ENCODE results near the gene KIRREL2.

Gene KIRREL2

DNA sequence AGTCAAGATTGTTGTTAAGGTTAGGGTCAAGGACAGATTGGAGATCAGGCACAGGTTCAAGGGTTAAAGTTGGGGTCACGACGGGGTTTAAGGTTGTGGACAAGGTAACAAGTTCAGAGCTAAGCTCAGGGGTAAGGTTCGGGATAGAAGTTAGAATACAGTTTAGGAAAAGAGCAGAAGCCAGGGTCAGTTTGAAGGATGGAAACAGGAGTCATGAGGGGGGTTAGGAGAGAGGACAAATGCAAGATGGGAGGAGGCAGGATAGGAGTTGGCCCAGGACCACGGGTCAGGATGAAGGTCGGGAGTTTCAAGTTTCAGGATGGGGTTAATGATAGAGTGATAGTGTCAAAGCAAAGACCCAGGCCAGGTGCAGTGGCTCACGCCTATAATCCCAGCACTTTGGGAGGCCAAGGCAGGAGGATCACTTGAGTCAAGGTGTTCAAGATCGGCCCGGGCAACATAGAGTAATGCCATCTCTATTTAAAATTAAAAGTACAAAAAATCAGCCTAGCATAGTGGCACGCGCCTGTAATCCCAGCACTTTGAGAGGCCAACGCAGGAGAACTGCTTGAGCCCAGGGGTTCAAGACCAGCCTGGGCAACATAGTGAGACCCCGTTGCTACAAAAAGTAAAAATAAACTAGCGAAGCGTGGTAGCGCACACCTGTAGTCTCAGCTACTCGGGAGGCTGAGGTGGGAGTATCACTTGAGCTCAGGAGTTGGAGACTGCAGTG is 12.1 kb upstream of the KIRREL2 start:
- no peak for DNase-seq (ENCODE audit: low read depth)

DNA sequence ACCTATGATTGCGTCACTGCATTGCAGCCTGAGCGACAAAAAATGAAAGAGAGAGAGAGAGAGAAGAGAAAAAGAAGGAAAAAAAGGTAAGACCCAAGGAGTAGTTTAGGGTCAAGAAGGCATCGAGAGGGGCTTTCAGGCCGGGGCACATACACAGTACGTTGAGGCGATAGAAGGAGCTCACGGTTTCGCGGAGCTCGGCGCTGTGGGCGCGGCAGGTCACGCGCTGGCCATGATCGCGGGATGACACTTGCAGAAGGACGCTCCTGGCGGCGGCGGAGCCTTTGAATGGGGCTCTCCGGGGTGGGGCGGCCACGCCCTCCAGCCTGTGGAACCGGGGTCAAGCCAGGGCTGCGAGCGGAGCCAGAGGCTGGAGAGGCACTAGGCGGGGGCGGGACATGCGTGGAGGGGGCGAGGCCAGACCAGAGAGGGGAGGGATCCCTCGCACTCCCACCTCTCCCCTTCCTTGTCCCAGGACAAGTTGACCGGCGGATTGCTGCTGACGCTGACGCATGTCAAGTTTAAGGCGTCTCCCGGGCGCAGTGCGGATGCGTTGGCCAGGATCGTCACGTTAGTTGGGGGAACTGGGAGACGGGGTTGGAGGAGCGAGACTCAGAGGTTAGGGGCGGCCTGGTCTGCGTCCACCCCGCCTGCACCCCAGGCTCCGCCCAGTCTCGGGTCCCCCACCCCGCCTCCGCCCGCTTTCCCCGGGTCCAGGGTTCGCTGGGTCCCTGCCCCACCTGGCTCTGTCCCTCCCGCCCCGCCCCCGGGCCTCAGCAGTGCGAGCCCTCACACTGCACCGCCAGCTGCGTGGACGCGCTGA is 11.3 kb upstream of the KIRREL2 start:
- DNase-seq (ENCODE audit: low read depth): no peak

DNA sequence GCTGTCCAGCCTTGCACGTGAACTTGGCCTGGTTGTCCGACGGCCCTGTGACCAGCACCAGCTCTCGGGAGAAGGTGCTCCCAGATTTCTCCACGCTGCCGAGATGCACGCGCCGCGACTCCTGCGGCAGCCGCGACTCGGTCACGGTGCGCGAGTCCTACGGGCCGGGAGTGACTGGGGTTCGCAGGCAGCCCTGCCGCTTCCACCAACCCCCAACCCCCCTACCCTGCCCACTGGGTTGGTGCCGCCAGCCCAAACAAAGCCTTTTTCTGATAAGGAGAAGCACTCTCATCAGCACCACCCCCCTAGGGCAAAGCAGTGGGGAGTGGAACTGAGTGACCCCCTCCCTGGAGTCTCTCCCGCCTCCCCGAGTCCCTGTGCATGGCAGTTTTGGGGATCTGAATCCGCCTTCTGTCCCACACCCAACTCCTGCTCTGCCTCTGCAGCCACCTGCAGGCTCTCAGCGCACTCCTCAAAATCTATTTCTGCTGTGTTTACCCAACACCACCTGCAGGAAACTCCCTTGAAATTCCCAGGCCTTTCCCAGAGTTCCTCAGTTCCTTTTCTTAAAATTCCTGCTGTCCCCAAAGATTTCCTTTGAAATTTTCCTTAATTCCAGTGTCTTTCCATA is 10.6 kb upstream of the KIRREL2 start:
- DNase-seq (ENCODE audit: low read depth): no peak

DNA sequence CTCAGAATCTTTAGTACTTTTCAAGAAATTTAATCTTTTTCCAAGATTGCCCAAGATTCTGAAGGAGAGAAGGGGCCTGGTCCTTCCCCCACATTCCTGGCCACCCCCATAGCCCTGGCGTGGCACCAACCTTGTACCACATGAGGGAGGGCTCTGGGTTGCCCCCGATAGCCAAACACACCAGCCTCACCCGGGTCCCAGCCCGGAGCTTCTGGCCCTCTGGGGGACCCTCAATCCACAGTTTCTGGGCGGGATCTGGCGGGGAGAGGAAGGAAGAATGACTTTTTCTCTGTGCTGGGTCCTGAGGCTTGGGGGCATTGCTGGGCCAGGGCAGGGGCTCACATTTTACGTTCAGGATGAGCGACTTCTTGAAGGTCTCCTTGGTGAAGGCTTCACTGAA is 8.8 kb upstream of the KIRREL2 start:
- DNase-seq (ENCODE audit: low read depth): no peak

DNA sequence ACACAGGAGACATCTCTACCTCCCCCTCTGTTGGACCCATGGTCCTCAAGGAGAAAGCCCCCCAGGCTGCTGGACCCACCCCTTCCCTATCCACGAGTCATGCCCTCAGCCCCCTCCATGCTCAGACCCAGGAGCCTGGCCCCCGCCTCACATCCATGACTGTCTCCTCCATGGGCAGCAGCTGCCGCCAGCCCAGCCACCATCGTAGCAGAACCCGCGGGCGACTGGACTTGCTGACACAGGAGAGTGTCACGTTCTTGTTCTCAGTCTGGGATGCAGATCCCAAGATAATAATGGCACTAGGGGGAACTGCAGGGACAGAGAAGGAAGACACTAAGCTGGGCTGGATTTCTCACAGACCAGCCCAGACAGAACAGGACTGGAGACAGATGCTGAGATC is 8.2 kb upstream of the KIRREL2 start:
- DNase-seq (ENCODE audit: low read depth): no peak

DNA sequence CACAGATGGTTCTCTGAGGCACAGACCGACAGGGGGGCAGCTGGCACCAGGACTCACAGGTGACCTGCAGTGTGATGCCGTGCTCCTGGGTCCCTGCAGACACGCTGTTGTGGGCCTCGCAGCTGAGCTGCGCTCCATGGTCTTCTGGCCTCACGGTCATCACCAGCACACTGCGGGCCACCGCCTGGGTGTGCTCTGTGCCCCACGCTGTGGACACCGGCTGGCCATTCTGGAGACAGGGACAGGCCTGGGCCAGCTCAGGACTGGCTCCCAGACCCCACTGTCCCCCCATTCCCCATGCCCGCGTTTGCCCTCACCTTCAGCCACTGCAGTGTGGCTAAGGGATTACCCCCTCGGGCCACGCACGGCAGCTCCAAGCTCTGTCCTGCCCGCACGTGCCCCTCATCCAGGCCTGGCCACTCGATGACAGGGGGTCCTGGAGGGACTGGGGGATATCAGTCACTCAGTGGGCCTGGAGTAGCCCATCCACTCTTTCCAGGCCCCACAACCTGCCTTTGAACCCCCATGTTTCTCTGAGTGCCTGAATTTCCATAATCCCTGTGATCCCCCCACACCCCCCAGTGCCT is 7.7 kb upstream of the KIRREL2 start:
- DNase-seq (ENCODE audit: low read depth): no peak

DNA sequence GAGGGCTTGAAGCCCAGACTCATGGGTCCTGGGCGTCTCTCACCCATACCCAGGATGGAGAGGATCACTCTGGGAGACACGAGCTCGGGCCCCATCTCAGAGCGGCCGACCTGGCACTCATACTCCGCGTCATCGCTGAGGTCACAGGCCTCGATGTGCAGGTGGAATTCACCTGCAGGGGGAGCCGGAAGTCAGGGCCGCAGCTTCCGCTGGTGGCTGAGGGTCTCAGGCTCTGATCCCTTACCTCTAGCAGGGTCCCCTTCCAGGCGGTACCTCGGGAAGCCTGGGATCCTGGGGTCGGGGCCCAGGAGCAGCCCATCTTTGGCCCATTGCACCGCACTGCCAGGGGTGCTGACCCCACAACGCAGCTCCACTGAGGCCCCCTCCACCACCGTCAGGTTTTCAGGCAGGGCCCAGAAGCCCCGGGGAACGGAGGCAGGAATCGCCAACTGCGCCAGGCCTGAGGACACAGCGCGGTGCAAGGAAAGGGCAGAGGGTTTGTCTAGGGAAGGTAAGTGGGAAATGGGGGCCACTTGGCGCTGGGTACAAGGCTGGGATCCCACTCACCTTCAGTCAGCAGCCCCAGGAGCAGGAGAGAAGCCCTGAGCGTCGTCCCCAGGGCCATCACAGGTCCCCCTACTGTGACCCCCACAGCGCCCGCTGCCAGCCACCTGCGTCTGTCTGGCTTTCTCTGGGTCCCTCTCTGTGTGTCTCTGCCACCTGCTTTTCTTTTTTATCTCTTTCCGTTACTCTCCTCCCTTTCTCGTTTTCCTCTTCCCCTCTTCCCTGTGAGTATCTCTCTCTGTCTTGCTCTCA is 5.3 kb upstream of the KIRREL2 start:
- DNase-seq (ENCODE audit: low read depth): no peak

DNA sequence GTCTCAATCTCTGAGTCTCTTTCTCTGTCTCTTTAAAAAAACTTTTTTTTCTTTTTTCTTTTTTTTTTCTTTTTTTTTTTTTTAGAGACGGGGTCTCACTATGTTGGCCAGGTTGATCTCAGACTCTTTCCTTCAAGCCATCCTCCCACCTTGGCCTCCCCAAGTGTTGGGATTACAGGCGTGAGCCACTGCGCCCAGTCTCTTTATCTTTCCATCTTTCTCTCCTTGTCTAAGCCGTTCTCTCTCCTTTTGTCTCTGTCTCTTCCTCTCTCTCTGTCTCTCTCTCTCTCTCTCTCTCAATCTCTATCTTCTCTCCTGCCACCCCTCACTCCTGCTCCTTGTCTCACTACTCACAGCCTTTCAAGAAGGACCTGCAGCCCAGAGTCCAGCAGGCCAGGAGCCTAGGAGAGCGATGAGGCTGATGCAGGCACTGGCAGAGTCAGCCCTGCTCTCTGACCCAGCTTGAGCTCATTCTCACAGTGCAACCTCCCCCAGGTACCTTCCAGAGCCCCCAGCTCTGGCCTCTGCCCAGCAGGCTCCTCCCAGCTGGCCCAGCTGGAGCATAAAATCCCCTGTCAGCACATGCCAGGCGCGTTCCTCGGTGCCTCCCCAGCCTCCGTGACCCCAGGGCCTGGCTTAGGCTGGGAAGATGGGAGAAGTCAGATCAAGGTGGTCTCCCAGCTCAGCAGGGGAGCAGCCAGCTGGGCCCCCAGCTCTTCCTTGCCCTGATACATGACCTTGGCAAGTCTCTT is 4.5 kb upstream of the KIRREL2 start, which contains the start of gene NPHS1:
TSS of gene NPHS1 (minus strand) at position 476 of the 752 bp plus-strand sequence. CDS start 667 bp downstream, outside the sequence.
- DNase-seq (ENCODE audit: low read depth): no peak

DNA sequence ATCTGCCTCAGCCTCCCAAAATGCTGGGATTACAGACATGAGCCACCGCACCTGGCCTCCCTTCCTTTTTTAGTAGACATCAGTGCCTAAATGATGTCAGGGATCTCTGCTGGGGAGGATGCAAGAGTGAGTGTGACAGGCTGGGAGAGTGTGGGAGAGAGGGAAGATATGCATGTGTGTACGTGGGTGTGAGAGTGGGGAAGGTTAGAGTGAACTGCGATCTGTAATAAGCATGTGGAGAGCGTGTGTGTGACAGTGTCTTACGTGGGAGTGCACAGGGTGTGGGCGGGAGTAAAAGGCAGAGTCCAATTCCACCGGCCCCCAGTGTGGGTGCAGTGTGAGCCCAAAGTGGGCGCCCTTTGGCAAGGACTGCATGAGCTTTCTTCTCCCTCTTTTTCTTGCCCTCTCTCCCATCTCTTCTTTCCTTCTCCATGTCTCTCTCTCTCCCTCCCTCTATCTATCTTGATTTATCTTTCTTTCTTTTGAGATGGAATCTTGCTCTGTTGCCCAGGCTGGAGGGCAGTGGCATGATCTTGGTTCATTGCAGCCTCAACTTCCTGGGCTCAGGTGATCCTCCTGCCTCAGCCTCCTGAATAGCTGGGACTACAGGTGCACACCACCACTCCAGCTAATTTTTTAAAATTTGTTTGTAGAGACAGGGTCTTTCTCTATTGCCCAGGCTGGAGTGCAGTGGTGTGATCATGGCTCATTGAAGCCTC is 3.5 kb upstream of the KIRREL2 start:
- DNase-seq (ENCODE audit: low read depth): no peak

DNA sequence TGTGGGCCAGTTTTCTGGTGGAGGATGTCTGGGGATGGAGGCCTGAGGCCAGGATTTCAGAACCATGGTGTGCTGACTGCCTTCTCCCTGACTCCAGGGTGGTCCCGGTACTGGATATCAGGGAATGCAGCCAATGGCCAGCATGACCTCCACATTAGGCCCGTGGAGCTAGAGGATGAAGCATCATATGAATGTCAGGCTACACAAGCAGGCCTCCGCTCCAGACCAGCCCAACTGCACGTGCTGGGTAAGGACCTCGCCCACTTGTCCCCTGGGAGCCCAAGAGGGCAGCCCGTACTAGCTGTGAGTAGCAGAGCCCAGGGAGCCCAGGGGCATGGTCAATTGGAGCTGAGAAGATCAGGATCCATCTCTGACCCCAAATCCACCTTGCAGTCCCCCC is 1.6 kb downstream of the KIRREL2 start:
- DNase-seq (ENCODE audit: low read depth): no peak

DNA sequence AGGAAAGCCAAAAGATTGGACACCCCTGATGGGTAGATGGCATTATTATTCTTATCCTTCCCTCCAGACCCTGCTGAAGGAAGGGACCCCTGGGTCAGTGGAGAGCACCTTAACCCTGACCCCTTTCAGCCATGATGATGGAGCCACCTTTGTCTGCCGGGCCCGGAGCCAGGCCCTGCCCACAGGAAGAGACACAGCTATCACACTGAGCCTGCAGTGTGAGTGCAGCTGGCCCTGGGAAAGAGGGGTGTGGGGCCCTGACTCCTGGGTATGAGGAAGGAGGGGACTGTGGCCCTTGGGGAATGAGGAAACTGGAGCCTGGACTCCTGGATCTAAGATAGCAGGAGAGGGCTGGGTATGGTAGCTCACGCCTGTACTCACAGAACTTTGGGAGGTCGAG is 2.7 kb downstream of the KIRREL2 start:
- DNase-seq (ENCODE audit: low read depth): no peak

DNA sequence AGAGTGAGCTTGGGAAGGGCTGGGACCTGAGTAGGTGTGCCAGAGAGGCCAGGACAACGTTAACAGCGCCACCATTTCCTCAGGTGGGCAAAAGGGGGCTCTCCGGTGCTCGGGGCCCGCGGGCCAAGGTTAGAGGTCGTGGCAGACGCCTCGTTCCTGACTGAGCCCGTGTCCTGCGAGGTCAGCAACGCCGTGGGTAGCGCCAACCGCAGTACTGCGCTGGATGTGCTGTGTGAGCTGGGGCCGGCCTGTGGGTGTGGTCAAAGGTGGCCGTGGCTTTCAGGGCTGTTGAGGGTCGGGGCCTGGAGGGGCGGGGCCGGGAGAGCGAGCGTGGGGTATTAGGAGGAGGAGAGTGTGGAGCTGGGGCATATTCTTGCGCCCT is 3.7 kb downstream of the KIRREL2 start:
- no peak for DNase-seq (ENCODE audit: low read depth)

DNA sequence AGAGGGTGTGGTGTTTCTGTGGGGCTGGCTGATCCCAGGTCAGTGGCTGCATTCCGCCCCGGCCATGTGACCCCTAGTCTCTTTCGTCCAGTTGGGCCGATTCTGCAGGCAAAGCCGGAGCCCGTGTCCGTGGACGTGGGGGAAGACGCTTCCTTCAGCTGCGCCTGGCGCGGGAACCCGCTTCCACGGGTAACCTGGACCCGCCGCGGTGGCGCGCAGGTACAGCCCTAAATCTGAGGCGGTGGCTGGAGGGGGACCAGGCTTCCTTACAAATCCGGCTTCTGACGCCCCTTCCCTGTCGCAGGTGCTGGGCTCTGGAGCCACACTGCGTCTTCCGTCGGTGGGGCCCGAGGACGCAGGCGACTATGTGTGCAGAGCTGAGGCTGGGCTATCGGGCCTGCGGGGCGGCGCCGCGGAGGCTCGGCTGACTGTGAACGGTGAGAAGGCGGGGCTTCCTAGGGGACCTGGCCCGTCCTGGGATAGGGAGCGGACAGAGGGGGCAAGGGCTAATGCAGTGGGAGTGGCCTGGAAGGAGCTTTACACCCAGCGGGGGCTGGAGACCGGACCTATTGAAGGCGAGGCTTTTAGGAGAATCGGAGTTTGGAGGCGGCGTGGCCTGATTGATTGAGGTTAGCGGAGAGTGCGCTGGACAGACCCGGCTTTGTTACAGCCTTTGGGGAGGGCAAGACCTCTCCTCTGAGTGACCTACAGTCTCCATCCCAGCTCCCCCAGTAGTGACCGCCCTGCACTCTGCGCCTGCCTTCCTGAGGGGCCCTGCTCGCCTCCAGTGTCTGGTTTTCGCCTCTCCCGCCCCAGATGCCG is 4.3 kb downstream of the KIRREL2 start:
- DNase-seq (ENCODE audit: low read depth): no peak

DNA sequence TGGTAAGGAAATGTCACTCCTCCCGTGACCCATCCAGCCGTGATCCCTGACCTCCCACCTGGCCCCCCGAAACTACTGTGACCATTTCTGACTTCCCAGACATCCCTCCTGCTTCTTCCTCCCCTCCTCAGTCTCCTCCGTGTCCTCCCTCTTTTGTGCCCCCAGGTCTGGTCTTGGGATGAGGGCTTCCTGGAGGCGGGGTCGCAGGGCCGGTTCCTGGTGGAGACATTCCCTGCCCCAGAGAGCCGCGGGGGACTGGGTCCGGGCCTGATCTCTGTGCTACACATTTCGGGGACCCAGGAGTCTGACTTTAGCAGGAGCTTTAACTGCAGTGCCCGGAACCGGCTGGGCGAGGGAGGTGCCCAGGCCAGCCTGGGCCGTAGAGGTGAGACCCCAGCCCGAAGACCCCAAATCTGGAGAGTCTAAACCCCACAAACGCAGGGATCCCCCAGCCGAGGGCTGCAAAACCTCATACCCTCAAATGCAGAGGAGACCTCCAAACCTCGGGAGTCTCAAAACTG is 5.0 kb downstream of the KIRREL2 start:
- no peak for DNase-seq (ENCODE audit: low read depth)

DNA sequence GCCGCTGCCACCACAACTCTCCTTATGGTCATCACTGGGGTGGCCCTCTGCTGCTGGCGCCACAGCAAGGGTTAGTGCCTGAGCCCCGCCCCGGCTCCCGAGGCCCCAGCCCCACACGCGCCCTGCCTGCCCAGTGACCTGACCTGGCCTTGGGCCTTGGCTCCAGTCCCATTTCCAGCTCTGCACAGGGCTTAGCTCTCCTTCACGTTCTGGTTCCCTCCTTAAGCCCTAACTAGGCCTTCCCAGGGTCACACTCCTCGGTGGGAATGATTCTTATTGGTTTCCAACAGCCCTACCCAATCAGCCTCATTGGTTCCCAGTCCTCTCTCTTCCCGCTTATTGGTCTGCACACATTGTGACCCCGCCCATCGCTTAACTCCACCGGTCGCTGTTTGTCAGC is 5.8 kb downstream of the KIRREL2 start:
- DNase-seq (ENCODE audit: low read depth): no peak

DNA sequence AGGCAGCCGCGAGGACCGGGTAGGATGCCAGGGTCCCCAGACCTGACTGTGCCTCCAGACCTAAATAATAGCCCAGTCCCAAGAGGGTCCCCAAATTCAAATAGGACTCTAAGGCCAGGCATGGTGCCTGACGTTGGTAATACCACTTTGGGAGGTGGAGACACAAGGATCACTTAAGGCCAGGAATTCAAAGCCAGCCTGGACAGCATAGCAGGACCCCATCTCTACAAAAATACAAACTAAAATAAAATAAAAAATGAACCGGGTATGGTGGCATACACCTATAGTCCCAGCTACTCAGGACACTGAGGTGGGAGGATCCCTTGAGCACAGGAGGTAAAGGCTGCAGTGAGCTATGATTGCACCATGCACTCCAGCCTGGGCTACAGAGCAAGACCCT is 6.3 kb downstream of the KIRREL2 start:
- no peak for DNase-seq (ENCODE audit: low read depth)

DNA sequence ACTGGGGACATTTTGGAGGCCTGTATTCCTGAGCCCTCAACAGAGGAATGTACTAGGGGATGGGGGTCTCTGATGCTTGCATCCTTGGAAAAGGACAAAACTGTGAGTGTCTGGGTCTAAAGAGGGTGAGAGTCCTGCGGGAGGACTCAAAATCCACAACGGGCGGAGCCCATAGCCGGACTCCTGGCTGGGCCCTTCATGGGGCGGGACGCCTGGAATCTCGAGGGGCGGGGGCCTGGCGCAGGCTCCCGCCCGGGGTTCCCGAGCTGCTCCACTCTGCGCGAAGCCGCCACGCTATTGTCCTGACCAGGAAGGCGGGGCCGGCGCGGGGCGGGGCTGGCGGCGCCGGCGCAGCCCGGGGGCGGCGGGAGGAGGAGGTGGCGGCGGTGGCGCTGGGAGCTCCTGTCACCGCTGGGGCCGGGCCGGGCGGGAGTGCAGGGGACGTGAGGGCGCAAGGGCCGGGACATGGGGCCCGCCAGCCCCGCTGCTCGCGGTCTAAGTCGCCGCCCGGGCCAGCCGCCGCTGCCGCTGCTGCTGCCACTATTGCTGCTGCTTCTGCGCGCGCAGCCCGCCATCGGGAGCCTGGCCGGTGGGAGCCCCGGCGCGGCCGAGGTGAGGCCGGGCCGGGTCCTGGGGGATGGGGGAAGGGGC is 11.6 kb downstream of the KIRREL2 start, which contains the start of gene APLP1:
TSS of gene APLP1 (plus strand) at position 403 of the 651 bp plus-strand sequence. CDS start at position 466, 63 bp downstream.
- DNase-seq (ENCODE audit: low read depth): no peak

DNA sequence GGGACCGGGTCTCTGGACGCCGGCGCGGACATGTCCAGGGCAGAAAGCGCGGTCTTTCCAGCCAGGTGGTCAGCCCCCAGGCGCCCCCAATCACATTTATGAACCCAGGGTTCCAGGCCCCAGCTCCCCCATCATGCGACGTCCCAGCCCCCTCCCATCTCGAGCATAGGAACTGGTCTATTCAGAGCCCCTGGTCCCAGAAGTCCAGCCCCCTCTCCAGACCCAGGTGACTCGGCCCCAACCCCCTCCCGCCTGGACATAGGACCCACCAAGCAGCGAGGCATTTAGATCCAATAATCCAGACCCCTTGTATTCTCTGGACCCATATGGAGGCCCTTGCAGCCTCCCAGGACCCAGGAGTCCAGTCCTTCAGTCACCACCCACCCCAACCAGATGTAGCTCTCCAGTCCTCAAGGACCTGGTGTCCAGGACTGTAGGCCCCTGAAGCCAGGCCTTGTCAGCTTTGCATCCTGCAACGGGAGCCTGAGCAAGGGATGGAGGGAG is 12.2 kb downstream of the KIRREL2 start:
- no peak for DNase-seq (ENCODE audit: low read depth)

Measured in GM04503 (cell line).